COLO829 (cell line): ENCODE measurements around the gene YBX1.
"Not testable (repeated sequence)": the region's sequence is repeated elsewhere in the genome, so short reads cannot be mapped to it uniquely, and the experiment has no call there.

Experiments used
- DNase-seq: peaks from one replicate; pipeline ENCODE4 v3.0.0; 2012; ENCODE audit warnings: low spot score

Gene YBX1

DNA sequence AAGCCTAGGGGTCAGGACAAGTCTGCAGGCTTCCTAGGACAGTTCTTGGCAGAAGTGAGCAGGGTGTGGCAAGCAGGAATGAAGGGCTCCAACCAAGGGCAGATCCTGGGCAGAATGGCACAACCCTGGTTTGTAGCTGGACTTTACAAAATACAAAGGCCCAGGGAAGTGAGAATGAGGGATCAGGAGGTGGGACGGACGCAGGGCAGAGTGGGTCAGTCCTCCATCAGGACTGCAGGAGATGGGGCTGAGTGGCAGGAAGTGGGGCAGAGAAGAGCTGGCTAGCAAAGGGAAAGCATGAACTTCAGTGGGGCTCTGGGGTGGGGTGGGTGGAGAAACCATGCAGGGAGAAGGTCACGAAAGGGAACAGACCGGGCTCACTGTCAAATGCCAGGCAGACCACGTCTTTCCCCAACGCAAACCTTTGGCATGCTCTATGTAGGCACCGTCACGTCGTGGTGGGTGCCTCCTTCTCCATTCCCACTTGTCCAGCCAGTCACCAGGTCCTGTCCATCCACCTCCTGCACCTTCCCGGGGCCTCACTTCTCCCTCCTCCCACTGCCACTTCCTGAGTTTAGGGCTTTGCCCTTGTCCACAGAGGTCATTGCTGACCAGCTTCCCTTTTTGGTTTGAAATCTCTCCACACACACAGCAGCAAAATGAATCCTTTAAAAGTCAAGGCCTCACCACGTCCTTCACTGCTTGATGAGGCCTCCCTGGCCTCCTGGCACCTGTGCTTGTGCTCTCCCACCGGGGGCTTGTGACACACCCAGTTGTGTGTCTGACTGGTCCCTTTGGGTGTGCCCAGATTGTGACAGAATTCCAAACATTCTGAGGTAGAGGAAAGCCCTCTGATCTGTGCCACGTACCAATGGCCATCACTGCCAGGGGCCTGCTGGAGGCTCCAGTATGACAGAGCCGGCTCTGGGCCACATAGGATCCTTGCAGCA is 66.5 kb downstream of the YBX1 start:
- DNase-seq = no peak

DNA sequence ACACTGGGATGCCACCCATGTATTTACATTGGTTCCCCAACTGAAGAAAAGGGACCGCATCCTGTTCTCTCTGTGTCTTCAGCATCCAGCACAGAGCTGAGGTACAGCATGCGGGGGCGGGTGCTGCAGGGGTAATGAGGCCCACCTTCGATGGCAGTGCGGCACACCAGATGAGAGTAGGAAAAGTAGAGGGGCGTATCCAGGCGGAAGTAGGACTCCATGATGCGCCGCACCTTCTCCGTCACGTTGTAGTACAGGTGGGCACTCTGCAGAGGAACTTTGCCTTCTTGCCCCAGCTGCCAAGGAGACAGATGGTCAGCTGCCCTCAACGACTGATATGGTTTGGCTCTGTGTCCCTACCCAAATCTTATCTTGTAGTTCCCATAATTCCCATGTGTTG is 67.8 kb downstream of the YBX1 start:
- no peak for DNase-seq

DNA sequence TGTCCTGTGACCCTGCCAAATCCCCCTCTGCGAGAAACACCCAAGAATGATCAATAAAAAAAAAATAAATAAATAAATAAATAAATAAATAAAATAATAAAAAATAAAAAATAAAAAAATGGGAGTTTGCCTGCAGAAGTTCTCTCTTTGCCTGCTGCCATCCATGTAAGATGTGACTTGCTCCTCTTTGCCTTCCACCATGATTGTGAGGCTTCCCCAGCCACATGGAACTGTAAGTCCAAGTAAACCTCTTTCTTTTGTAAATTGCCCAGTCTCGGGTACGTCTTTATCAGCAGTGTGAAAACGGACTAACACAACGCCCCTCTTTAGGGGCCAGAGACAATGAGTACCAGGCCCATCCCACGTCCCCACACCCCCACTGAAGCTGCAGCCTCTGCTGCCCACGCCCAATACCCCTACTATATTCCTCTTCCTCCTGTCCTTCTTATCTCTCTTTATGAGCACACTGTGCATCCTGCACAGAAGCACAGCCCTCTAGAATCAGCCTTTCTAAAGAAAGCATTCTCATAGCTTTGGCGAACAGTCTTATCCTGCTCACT is 69.4 kb downstream of the YBX1 start:
- DNase-seq = not testable (repeated sequence)

- DNase-seq = no peak
These were observed 70.1 kb downstream of the YBX1 start for GRCh38 chr1:42752284-42752683.

DNA sequence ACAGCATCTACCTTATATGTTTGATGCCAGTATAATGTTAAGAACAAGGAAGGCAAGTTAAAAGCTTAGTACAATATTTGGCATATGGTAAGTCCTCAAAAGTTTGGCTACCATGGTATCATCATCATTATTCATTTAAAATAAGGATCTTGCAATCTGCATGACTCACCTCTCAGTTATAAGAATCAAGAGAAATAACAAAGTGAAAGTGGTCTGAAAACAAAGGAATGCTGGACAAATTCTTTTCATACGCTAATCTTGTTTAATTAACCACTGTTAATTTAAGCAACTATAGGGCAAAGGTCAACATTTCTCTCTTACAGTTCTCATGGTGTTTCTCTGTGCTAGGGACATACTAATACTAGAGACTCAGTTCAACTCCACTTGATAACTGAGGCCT is 70.9 kb downstream of the YBX1 start:
- no peak for DNase-seq
